SK-N-MC (cell line): ENCODE results near the gene APBA1.

Source experiments
- DNase-seq: peaks from one replicate; pipeline ENCODE4 v3.0.0-alpha.2; 2011; ENCODE audit warnings: low read depth, low spot score
- H3K27ac ChIP-seq: fragments of 200-600 bp; sonication (generic); 2 replicates; pipeline ENCODE4 v1.5.1; 2016; ENCODE audit warnings: mixed run types
- H3K36me3 ChIP-seq: fragments of 200-600 bp; sonication (generic); 2 replicates; pipeline ENCODE4 v1.6.1; 2017; ENCODE audit warnings: antibody characterized with exemption, low read length, mixed read lengths; ENCODE audit not compliant: insufficient read depth
- H3K4me3 ChIP-seq: fragments of 200-600 bp; sonication (generic); 2 replicates; pipeline ENCODE4 v1.5.1; 2016
- H3K9ac ChIP-seq: fragments of 200-600 bp; sonication (generic); 2 replicates; pipeline ENCODE4 v1.8.0; 2017; ENCODE audit warnings: mixed run types, mixed read lengths; ENCODE audit not compliant: insufficient read length
- H3K9me3 ChIP-seq: fragments of 200-600 bp; sonication (generic); 2 replicates; pipeline ENCODE4 v1.6.1; 2017; ENCODE audit warnings: low read depth, mild to moderate bottlenecking, antibody characterized with exemption, low read length, moderate library complexity, mixed read lengths
- EZH2 ChIP-seq: fragments of 200-600 bp; sonication (generic); IDR thresholded peaks from one replicate; pipeline ENCODE4 v1.6.1; 2017; ENCODE audit warnings: antibody characterized with exemption
- FOXP2 ChIP-seq: optimal IDR thresholded peaks from 2 replicates; pipeline ENCODE3; 2011; ENCODE audit warnings: mild to moderate bottlenecking, moderate library complexity; ENCODE audit not compliant: insufficient read depth; ENCODE audit errors: extremely low read length, control extremely low read depth
- POLR2AphosphoS5 ChIP-seq: IDR thresholded peaks from 2 replicates; pipeline ENCODE4 v1.6.1; 2012; ENCODE audit warnings: mild to moderate bottlenecking, low read depth, low read length, borderline replicate concordance

APBA1 gene

DNA sequence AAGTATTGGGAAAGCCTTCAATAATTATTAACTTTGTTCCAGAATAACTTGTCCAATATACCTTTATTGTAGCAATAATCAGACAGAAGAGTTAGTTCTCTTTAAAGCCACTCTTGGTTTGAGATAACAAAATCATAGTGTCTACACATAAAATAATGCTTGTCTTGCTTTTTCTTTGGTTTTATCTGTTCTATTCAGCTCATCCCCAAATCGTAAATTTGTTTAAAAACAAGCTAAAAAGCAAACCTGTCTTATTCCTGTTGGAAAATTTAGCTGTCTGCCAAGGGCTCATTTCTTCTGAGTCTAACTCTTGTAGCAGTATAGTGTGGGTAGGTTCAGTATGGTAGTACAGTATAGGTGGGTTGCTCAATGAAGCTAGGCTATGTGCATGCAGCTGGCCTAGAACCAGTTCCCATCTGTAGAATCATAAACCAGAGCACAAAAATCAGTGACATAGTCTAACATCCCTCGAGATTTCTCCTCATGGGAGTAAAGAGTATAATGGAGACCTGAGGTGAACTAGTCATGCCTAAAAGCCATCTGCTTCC lies 17.9 kb upstream of the APBA1 start:
- no peaks in the 10 kb centered on the region for H3K9me3 ChIP-seq
- H3K9ac ChIP-seq = no peak overlapping the region
- TF ChIP-seq FOXP2 (no peak), EZH2 (no peak), POLR2AphosphoS5 (no peak)
- H3K36me3 ChIP-seq = no peaks in the 10 kb centered on the region
- no peak overlapping the region for H3K4me3 ChIP-seq
- DNase-seq = no peak
- no peak overlapping the region for H3K27ac ChIP-seq

DNA sequence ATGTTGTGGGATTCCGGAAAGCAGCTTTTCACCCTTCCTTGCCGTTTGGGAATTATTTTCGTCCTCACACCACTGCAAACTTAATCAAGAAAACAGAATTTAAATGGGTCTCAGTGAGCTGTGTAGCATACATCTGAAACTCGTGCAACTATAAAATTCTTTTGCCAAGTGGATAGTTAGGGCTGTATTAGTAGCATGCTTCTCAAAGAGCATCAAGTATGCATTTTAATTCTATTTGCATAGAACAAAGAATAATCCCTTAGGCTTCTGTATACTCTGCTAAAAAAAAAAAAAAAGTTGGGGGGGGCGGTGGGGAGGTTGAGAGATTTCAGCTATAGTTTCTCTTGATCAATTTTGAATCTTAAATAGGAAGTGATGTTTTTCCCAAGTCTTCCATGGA lies 11.8 kb upstream of the APBA1 start:
- Histone ChIP-seq H3K9ac (no peak overlapping the region), H3K36me3 (no peaks in the 10 kb centered on the region), H3K4me3 (no peak overlapping the region), H3K27ac (no peak overlapping the region), H3K9me3 (no peaks in the 10 kb centered on the region)
- no peak for DNase-seq
- no peak for TF ChIP-seq EZH2
- TF ChIP-seq FOXP2 = no peak
- no peak for TF ChIP-seq POLR2AphosphoS5

DNA sequence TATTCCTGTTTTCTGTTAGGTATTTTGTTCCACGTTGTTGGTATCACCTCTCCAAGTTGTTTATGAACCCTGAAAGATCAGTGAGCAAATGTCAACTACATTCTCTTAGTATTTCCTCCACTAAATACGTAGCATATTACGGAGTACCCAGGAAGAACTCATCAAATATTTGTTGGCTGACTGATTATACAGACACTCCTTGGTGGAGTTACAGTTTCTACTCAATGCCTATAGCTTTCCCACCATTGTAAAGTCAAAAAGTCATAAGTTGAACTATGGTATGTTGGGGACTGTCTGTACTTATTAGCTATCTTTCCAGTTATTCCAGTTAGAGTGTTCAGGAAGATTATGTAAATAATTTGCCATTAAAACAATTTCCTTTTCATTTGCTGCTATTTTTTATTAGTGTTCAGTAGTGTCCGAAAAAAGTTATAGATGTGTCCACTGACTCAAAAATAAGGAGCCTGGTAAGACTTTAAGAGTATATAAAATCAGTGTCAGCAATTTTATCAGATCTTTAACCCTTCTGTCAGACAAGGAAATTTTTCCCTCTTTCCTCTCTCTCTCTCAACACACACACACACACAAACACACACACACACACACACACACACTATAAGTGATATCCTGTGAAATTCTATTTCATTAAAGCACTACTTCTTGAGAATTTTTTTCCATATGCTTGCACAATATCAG lies 6.8 kb upstream of the APBA1 start:
- no peak overlapping the region for H3K9ac ChIP-seq
- no peaks in the 10 kb centered on the region for H3K36me3 ChIP-seq
- no peak overlapping the region for H3K27ac ChIP-seq
- no peaks in the 10 kb centered on the region for H3K9me3 ChIP-seq
- H3K4me3 ChIP-seq = no peak overlapping the region
- DNase-seq = no peak
- TF ChIP-seq POLR2AphosphoS5 (no peak), FOXP2 (no peak), EZH2 (no peak)

DNA sequence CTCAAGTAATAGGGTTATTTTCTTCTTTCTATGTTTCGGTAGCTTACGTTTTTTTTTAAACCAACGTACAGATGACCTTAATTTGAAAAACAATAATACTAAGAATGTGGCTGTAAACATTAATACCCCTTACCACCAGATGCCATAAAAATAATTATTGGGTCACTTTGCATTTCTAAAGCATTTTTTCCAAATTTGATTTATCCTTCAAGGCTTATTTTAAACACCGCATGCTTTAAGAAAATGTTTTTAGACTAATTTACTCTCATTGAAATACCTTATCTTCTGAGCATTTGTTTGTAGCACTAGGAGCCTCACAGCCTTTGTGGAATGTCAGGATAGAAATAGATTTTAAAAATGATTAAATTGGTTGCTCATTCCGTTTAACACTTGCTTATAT lies 5.8 kb upstream of the APBA1 start:
- no peak for DNase-seq
- H3K9ac ChIP-seq = no peak overlapping the region
- no peaks in the 10 kb centered on the region for H3K36me3 ChIP-seq
- H3K4me3 ChIP-seq = no peak overlapping the region
- no peak for TF ChIP-seq EZH2
- TF ChIP-seq POLR2AphosphoS5 = no peak
- no peak for TF ChIP-seq FOXP2
- H3K9me3 ChIP-seq = no peaks in the 10 kb centered on the region
- H3K27ac ChIP-seq = no peak overlapping the region

DNA sequence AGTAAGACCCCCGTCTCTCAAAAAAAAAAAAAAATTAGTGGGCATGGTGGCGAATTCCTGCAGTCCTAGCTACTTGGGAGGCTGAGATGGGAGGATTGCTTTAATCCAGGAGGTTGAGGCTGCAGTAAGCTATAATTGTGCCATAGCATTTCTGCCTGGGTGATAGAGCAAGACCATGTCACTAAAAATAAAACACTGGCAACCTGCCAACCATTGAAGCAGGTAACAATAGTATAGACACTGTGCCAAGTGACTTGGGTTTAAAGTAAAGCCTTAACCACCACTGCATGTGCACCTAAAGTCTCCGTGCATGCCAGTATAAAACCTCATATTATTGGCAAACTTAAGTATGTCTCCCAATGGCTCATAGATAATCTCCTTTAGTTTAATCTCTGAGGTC lies 3.4 kb upstream of the APBA1 start:
- no peak for DNase-seq
- Histone ChIP-seq H3K9ac (no peak overlapping the region), H3K36me3 (no peaks in the 10 kb centered on the region), H3K9me3 (no peaks in the 10 kb centered on the region), H3K4me3 (no peak overlapping the region), H3K27ac (no peak overlapping the region)
- TF ChIP-seq EZH2 = no peak
- no peak for TF ChIP-seq POLR2AphosphoS5
- TF ChIP-seq FOXP2 = no peak

DNA sequence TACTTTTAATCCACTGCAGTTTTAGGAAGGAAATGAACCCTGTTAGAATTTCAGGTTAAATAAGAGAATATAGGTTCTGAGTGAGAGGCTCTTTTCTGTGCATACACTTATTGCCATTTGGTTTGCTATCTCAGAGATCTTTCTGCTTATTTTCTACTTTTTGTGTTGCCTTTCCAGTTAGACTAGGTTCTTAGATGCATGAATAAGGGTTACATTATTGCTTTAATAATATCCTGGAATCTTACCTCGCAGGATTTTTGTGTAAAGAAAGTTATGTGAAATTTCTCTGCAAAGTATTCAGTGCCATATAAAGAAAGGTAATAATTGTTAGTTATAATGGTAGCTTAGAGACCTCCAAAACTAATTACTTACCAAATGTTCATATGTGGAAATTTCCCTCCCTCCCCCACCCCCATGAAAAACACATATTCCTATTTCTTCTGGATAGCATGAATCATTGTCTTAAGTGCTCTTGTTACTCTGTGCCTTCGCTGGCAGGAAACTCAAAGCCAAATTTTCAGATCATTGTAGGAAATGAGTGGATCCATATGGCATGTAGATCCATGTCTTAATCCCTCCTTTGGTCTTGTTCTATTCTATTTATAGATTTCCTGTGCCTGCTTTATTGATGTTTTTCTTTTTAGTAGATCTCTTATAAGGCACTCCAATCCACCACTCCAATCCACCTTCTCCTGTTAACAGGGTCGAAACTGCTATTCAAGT lies 2.7 kb upstream of the APBA1 start:
- H3K27ac ChIP-seq = no peak overlapping the region
- H3K9me3 ChIP-seq = no peaks in the 10 kb centered on the region
- H3K4me3 ChIP-seq = no peak overlapping the region
- no peaks in the 10 kb centered on the region for H3K36me3 ChIP-seq
- DNase-seq = no peak
- no peak overlapping the region for H3K9ac ChIP-seq
- TF ChIP-seq POLR2AphosphoS5 (no peak), EZH2 (no peak)

DNA sequence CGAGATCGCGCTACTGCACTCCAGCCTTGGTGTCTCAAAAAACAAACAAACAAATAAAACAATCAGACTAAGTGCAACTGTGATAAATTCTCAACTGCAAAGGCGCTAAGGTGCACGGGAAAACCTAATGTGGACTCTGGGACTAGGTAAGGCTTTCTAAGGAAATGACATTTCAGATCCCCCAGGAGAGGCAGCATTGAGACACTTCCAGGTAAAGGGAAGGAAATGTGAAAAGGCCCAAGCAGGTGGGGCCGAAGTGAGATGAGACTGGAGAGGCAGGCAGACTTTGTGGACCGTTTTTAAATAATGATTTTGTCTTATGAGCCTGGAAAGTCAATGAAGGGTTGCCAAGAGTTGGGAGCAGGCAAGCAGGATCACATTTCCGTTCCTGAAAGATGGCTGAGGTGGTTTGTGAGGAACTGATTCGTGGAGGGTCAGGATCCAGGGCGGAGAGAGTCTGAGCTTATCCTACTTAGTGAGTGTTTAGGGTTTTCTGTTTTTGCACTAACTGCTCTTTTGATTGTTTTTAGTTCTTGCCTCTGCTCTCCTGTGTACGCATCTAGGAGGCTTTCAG lies 2.0 kb upstream of the APBA1 start:
- no peaks in the 10 kb centered on the region for H3K9me3 ChIP-seq
- H3K4me3 ChIP-seq = no peak overlapping the region
- H3K27ac ChIP-seq = no peak overlapping the region
- DNase-seq = no peak
- no peak overlapping the region for H3K9ac ChIP-seq
- no peaks in the 10 kb centered on the region for H3K36me3 ChIP-seq
- TF ChIP-seq POLR2AphosphoS5 (no peak), EZH2 (no peak), FOXP2 (no peak)

DNA sequence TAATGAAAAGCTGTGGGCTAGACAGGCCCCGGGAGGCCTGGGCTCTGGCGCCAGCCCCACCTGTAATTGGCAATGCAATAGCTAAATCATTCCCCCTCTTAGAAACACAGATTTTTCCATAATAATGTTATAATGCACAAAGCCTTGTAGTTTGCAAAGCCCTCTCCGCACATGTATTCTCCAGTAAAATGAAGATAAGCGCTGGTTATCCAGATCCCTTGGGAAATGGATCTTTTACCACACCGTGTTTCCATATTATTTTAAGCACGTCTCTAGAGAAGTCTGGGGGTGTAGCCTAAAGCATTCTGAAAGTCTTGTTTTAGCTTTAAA lies 1.1 kb upstream of the APBA1 start:
- H3K36me3 ChIP-seq = no peaks in the 10 kb centered on the region
- peak overlapping the region; percentile 77 for H3K4me3 ChIP-seq
- H3K9ac ChIP-seq = no peak overlapping the region
- no peak for DNase-seq
- TF ChIP-seq EZH2 (no peak), POLR2AphosphoS5 (no peak), FOXP2 (no peak)
- H3K27ac ChIP-seq = no peak overlapping the region
- no peaks in the 10 kb centered on the region for H3K9me3 ChIP-seq
